DND-41 (cell line): ENCODE measurements around the gene TMEM198.

Source experiments
- CTCF ChIP-seq: IDR thresholded peaks from 2 replicates; pipeline ENCODE4 v1.5.1; 2012; ENCODE audit warnings: borderline replicate concordance, low read length, moderate library complexity, mild to moderate bottlenecking; ENCODE audit not compliant: poor library complexity, severe bottlenecking; ENCODE audit errors: extremely low read depth
- EZH2 ChIP-seq: IDR thresholded peaks from 3 replicates; pipeline ENCODE4 v1.6.1; 2012; ENCODE audit warnings: borderline replicate concordance, low read depth, mild to moderate bottlenecking, moderate library complexity, low read length, inconsistent platforms; ENCODE audit not compliant: severe bottlenecking

- TF ChIP-seq CTCF (no peak), EZH2 (no peak)
These were observed 5.2 kb downstream of the TMEM198 start for GRCh38 chr2:219548990-219549389.
